Vagina (tissue), 2 donors: ENCODE results near the gene TEC.

Source experiments
- POLR2A ChIP-seq, 2 donors: fragments of 450-650 bp; IDR thresholded peaks; one replicate each; pipeline ENCODE4 v1.6.1; 2017; ENCODE audit warnings: antibody characterized with exemption in 2 of 2, mild to moderate bottlenecking in 2 of 2, moderate library complexity in 2 of 2
- POLR2AphosphoS5 ChIP-seq, 2 donors: sonication (generic); formaldehyde crosslinking; IDR thresholded peaks; one replicate each; pipeline ENCODE4 v1.9.0; 2017; ENCODE audit warnings: antibody characterized with exemption in 2 of 2, mild to moderate bottlenecking in 2 of 2, low read depth in 1 of 2; ENCODE audit not compliant: insufficient read depth in 1 of 2
- TF ChIP-seq, protein P1 (sequence below), 3 experiments: fragments of 450-650 bp in 2 of 3; fragments of 200-600 bp in 1 of 3; sonication (generic) in 1 of 3; IDR thresholded peaks; one replicate each; pipeline ENCODE4 v1.5.1; 2017 to 2019; ENCODE audit warnings: antibody characterized with exemption in 3 of 3, mild to moderate bottlenecking in 2 of 3, moderate library complexity in 2 of 3

DNA sequence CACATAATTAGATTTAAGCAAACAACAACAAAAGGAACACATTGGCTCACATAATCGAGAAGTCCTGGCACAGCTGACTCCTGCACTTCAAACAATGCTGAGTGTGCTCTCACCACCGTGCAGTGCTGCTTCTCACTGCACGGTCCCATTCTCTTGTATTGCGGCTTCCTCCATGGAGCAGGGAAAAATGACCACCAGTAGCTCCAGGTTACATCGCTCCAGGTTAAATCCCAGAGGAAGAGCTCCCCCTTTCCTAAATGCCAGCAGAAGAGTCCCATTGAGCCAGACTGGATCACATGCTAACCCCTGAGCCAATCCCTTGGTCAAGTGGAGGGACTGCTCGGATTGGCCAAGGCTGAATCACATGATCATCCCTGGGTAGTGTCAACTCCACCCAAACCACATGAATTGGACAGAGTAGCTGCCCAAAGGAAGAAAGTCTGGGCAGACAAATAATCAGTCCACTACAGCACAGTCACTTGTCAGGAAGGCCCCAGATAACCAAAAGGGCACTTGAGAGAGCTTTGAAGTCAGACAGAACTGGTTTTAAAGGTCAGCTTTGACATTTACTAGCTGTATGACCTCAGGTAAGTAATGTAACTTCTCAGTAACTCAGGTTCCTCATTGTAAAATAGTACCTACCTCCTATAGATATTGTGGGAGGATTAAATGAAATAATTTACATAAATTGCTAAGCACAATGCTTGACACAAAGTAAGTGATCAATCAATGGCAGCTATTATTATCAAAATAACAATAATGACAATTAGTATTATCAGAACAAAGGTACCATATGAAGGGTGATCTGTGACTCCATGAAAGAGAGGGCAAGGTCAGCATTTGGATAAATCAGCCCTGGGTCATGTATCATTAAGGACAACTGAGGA lies 14.3 kb downstream of the TEC start:
- TF ChIP-seq POLR2AphosphoS5 (IDR thresholded peaks at IDR 0.05; ENCODE audit: insufficient read depth in 1 of 2, low read depth in 1 of 2), result no peak
- TF ChIP-seq, protein P1, sequence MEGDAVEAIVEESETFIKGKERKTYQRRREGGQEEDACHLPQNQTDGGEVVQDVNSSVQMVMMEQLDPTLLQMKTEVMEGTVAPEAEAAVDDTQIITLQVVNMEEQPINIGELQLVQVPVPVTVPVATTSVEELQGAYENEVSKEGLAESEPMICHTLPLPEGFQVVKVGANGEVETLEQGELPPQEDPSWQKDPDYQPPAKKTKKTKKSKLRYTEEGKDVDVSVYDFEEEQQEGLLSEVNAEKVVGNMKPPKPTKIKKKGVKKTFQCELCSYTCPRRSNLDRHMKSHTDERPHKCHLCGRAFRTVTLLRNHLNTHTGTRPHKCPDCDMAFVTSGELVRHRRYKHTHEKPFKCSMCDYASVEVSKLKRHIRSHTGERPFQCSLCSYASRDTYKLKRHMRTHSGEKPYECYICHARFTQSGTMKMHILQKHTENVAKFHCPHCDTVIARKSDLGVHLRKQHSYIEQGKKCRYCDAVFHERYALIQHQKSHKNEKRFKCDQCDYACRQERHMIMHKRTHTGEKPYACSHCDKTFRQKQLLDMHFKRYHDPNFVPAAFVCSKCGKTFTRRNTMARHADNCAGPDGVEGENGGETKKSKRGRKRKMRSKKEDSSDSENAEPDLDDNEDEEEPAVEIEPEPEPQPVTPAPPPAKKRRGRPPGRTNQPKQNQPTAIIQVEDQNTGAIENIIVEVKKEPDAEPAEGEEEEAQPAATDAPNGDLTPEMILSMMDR (IDR thresholded peaks at IDR 0.05), result no peak
- TF ChIP-seq POLR2A (IDR thresholded peaks at IDR 0.05), result no peak
